SU-DHL-6 (cell line): ENCODE results near the gene SUN1.

Experiments
- EZH2phosphoT487 ChIP-seq: fragments of 200-600 bp; sonication (generic), shearing (Covaris generic); conservative IDR thresholded peaks from 2 replicates; pipeline ENCODE4 v1.6.1; 2018; ENCODE audit warnings: mild to moderate bottlenecking, antibody characterized with exemption, low read length, moderate library complexity, mixed read lengths
- TF ChIP-seq, protein P1 (sequence below): fragments of 200-600 bp; sonication (generic); IDR thresholded peaks from one replicate; pipeline ENCODE4 v1.5.1; 2017; ENCODE audit warnings: antibody characterized with exemption, mild to moderate bottlenecking, low read length, moderate library complexity; ENCODE audit not compliant: insufficient read depth, poor library complexity, severe bottlenecking

DNA sequence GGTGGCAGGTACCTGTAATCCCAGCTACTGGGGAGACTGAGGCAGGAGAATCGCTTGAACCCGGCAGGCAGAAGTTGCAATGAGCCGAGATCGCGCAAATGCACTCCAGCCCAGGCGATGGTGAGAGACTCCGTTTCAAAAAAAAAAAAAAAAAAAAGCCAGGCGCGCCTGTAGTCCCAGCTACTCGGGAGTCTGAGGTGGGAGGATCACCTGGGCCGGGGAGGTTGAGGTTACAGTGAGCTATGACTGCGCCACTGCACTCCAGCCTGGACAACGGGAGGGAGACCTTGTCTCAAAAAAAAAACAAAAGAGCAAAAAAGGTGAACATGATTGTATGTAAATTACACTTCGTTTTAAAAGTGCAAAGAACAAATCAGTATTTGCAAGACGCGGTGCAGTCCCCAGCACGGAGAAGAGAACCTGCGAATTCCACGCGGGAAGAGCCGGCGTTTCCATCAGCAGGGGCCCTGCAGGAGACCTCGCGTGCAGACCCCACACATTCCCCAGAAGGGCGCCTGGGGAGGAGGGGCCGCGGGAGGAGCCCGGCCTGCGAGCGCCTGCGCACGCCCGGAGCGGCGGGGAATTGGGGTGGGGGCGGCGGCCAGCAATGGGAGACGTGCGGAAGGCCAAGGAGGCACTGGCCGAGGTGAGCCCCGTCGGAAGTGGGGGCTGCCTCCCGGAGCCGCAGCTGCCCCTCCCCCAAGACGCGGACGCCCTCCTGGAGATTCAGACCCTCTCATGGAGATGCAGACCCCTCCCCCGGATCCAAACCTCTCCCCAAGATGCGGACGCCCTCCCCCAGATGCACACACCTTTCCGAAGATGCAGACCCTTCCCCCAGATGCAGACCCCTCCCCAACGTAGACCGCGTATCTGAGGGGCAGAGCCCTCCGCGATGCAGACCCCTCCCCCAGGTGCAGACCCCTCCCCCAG is 16.7 kb upstream of the SUN1 start:
- TF ChIP-seq, protein P1, sequence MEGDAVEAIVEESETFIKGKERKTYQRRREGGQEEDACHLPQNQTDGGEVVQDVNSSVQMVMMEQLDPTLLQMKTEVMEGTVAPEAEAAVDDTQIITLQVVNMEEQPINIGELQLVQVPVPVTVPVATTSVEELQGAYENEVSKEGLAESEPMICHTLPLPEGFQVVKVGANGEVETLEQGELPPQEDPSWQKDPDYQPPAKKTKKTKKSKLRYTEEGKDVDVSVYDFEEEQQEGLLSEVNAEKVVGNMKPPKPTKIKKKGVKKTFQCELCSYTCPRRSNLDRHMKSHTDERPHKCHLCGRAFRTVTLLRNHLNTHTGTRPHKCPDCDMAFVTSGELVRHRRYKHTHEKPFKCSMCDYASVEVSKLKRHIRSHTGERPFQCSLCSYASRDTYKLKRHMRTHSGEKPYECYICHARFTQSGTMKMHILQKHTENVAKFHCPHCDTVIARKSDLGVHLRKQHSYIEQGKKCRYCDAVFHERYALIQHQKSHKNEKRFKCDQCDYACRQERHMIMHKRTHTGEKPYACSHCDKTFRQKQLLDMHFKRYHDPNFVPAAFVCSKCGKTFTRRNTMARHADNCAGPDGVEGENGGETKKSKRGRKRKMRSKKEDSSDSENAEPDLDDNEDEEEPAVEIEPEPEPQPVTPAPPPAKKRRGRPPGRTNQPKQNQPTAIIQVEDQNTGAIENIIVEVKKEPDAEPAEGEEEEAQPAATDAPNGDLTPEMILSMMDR = no peak
- no peak for TF ChIP-seq EZH2phosphoT487
